HL-60 (cell line): Measurements from ENCODE around the gene PA2G4.

Source experiments
- CTCF ChIP-seq: IDR thresholded peaks from one replicate; pipeline ENCODE4 v1.5.1; 2011; ENCODE audit warnings: low read length, control low read depth, inconsistent platforms; ENCODE audit not compliant: insufficient read depth
- REST ChIP-seq: IDR thresholded peaks from 2 replicates; pipeline ENCODE4 v1.6.1; 2012; ENCODE audit warnings: low read depth; ENCODE audit not compliant: insufficient replicate concordance

GRCh38 chr12:56116267-56117081 is 12.1 kb downstream of the PA2G4 start, which contains the start of gene RPL41:
- TF ChIP-seq CTCF (no peak), REST (peak; percentile 81)
